Activated B cell treated with CpG ODN at 0.5 μM for 24 hours (primary cell): ENCODE results near the gene RNF169. TPM values are rescaled to one million over a fixed set of nuclear protein-coding genes. Genes with fewer than 3 reads are reported as not detected.
A peak's percentile ranks its signal among the peaks of the same experiment; 100 is the strongest.

Experiments used
- ATAC-seq: fragments of 200-7000 bp; cut with Tn5 transposase; one replicate; pipeline ENCODE4 v1.10.0; 2021; ENCODE audit warnings: low read depth, mild to moderate bottlenecking, moderate library complexity
- CTCF ChIA-PET: fragments of 350-600 bp; sonication (Branson Sonifier 250); formaldehyde crosslinking; loops from one replicate; lab custom pipeline; 2021; ENCODE audit warnings: antibody characterized with exemption; lab: Charles Lee
- POLR2A ChIA-PET: fragments of 350-600 bp; sonication (Branson Sonifier 250); formaldehyde crosslinking; loops from one replicate; lab custom pipeline; 2021; ENCODE audit warnings: antibody characterized with exemption; lab: Charles Lee
- DNase-seq: peaks from one replicate; pipeline ENCODE4 v3.0.0; 2022
- H3K27ac Mint-ChIP-seq: one replicate; pipeline ENCODE4 v1.8.0; 2020; ENCODE audit warnings: mixed read lengths
- H3K27me3 Mint-ChIP-seq: one replicate; pipeline ENCODE4 v1.8.0; 2021; ENCODE audit warnings: mixed read lengths
- H3K36me3 Mint-ChIP-seq: one replicate; pipeline ENCODE4 v1.8.0; 2021; ENCODE audit warnings: low read depth, mixed read lengths
- H3K4me1 Mint-ChIP-seq: one replicate; pipeline ENCODE4 v1.8.0; 2021; ENCODE audit warnings: mixed read lengths
- H3K4me3 Mint-ChIP-seq: one replicate; pipeline ENCODE4 v1.8.0; 2020; ENCODE audit warnings: mild to moderate bottlenecking, mixed read lengths
- H3K9me3 Mint-ChIP-seq: one replicate; pipeline ENCODE4 v1.8.0; 2020; ENCODE audit warnings: mixed read lengths
- intact Hi-C: fragments of 100-400 bp; cut with micrococcal nuclease; formaldehyde crosslinking; loops from one replicate; pipeline ENCODE4 v1.15.1; 2024
- total RNA-seq: library from RNA; stranded (reverse); gene quantifications from 2 replicates; pipeline ENCODE4 v1.2.3, GENCODE V29; 2022
- TF ChIP-seq, protein P1 (sequence below): fragments of 200-600 bp; IDR thresholded peaks from one replicate; pipeline ENCODE4 v1.8.0; 2022; ENCODE audit warnings: antibody characterized with exemption, mild to moderate bottlenecking

The RNF169 gene
- total RNA-seq, 1 donor from 2014 or later = 22.2 TPM

GRCh38 chr11:74729397-74729796 is 19.3 kb upstream of the RNF169 start:
- Mint-ChIP-seq H3K4me1 (peaks cover 12% of the 10 kb centered on the region), H3K4me3 (no peak overlapping the region), H3K27me3 (peaks cover 58% of the 10 kb centered on the region), H3K36me3 (no peaks in the 10 kb centered on the region), H3K27ac (no peak overlapping the region), H3K9me3 (no peaks in the 10 kb centered on the region)
- intact Hi-C loops = loop anchor here (5.0 kb wide), 1 partner anchor 277 kb away; no protein-coding TSS in a partner anchor
- ChIA-PET CTCF (interaction anchor here (1.5 to 2.4 kb wide), 2 partner anchors 10 to 27 kb away, joined by 4 to 6 read pairs; no protein-coding TSS in a partner anchor), POLR2A (no interaction called here)
- ATAC-seq (no peak), DNase-seq (no peak)
- TF ChIP-seq, protein P1, sequence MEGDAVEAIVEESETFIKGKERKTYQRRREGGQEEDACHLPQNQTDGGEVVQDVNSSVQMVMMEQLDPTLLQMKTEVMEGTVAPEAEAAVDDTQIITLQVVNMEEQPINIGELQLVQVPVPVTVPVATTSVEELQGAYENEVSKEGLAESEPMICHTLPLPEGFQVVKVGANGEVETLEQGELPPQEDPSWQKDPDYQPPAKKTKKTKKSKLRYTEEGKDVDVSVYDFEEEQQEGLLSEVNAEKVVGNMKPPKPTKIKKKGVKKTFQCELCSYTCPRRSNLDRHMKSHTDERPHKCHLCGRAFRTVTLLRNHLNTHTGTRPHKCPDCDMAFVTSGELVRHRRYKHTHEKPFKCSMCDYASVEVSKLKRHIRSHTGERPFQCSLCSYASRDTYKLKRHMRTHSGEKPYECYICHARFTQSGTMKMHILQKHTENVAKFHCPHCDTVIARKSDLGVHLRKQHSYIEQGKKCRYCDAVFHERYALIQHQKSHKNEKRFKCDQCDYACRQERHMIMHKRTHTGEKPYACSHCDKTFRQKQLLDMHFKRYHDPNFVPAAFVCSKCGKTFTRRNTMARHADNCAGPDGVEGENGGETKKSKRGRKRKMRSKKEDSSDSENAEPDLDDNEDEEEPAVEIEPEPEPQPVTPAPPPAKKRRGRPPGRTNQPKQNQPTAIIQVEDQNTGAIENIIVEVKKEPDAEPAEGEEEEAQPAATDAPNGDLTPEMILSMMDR = no peak

DNA sequence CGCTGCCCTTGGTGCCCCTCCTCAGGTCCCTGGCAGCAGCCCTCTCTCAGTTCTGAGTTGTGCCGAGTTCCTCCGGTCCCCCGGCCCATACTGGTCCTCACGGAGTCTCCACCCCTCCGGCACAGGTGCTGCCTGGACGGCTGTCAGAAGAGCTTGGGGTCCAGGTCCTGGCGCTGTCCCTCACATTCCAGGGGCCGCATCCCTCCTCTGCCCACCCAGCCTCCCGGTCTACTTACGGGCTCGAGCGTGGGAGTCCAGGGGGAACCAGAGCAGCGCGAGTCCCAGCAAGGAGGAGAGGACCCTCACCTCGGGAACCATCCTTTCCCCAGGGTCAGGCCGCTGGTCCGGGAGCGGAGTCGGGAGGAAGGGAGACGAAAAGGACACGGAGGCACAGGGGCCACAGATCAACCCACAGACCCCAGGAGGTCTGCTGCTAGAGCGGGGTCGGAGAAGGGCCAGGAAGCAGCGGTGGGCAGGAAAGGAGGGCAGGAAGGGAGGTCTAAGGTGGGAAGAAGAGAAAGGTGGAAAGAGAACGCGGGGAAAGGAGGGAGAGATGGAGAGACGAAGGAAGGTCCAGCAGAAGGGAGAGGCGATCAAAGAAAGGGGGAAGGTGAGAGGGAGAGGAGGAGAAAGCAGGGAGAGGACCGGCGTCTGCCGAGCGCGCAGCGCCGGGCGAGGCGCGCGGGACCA is 17.9 kb upstream of the RNF169 start:
- intact Hi-C loops = no loop called here
- ChIA-PET CTCF (no interaction called here), POLR2A (no interaction called here)
- H3K27me3 Mint-ChIP-seq = peaks cover 56% of the 10 kb centered on the region
- peak overlapping the region; percentile 15 for H3K4me3 Mint-ChIP-seq
- H3K36me3 Mint-ChIP-seq = no peaks in the 10 kb centered on the region
- H3K4me1 Mint-ChIP-seq = peaks cover 12% of the 10 kb centered on the region
- TF ChIP-seq, protein P1 = no peak
- H3K27ac Mint-ChIP-seq = no peak overlapping the region
- DNase-seq = no peak
- ATAC-seq = no peak
- no peaks in the 10 kb centered on the region for H3K9me3 Mint-ChIP-seq

GRCh38 chr11:74731301-74732094 is 17.2 kb upstream of the RNF169 start, which contains the start of gene CHRDL2:
CHRDL2 (minus strand) TSS chr11:74731426; CDS start chr11:74730888, 538 bp downstream.
- no peaks in the 10 kb centered on the region for H3K36me3 Mint-ChIP-seq
- no peak for ATAC-seq

GRCh38 chr11:74734559-74734925 is 14.1 kb upstream of the RNF169 start:
- ATAC-seq = no peak
- intact Hi-C loops = no loop called here
- H3K4me3 Mint-ChIP-seq = no peak overlapping the region
- peaks cover 14% of the 10 kb centered on the region for H3K4me1 Mint-ChIP-seq
- CTCF ChIA-PET = interaction anchor here (0.8 kb wide), 1 partner anchor 9 kb away, joined by 3 read pairs; no protein-coding TSS in a partner anchor
- no peaks in the 10 kb centered on the region for H3K9me3 Mint-ChIP-seq
- no peak for DNase-seq
- H3K27ac Mint-ChIP-seq = no peak overlapping the region
- POLR2A ChIA-PET = no interaction called here
- H3K27me3 Mint-ChIP-seq = peaks cover 63% of the 10 kb centered on the region
- TF ChIP-seq, protein P1 = no peak
- no peaks in the 10 kb centered on the region for H3K36me3 Mint-ChIP-seq

More at GRCh38 chr11:74731301-74732094, 17.2 kb upstream of the RNF169 start, which contains the start of gene CHRDL2:
- Mint-ChIP-seq H3K9me3 (no peaks in the 10 kb centered on the region), H3K27me3 (peaks cover 55% of the 10 kb centered on the region), H3K4me3 (peak within 1 kb of the TSS; percentile 15), H3K4me1 (peaks cover 12% of the 10 kb centered on the region), H3K27ac (no peak within 1 kb of the TSS)
- POLR2A ChIA-PET = no interaction called here
- TF ChIP-seq, protein P1 = no peak
- DNase-seq = no peak
- intact Hi-C loops = no loop called here
- CTCF ChIA-PET = no interaction called here

DNA sequence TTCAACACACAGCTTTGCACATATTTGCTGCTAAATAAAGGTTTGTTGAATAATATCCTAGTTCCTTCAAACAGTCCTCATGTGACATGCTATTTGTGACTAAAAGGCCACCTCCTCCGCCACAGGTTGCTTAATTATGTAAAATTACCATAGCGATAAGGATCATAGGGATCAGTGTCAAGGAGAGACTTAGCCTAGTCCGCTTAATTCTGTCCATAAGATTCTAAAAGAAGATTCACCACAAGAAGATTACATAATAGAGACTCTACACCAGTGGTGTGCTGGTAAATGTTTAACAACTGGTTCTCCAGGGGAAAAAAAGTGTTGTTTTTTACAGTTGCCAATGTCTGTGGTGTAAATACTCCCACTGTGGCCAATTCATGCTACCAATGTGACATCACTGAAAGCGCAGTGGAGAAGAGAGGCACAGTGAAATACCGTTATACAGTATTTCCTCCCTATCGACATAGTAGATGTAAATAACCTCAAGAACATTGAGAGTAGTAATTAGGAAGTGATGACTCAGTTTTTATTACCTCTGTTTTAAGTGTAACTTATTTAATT is 13.2 kb upstream of the RNF169 start:
- Mint-ChIP-seq H3K27me3 (peaks cover 57% of the 10 kb centered on the region), H3K4me1 (peaks cover 14% of the 10 kb centered on the region), H3K4me3 (no peak overlapping the region), H3K9me3 (no peaks in the 10 kb centered on the region), H3K36me3 (no peaks in the 10 kb centered on the region), H3K27ac (no peak overlapping the region)
- no peak for DNase-seq
- POLR2A ChIA-PET = no interaction called here
- TF ChIP-seq, protein P1 = no peak
- no peak for ATAC-seq
- CTCF ChIA-PET = no interaction called here
- intact Hi-C loops = no loop called here
